Stimulated activated naive B cell treated with anti-CD40 and anti-IgM and Interleukin-4, amounts not matched to agents 10 μg/mL and 1 μg/mL and 100 μg/mL, for 72 hours (primary cell): ENCODE results near the gene PRRT1B.
"Not testable (repeated sequence)": the region's sequence is repeated elsewhere in the genome, so short reads cannot be mapped to it uniquely, and the experiment has no call there.

ENCODE experiments used
- ATAC-seq, 2 donors: fragments of 150-1000 bp; cut with Tn5 transposase; replicated peaks; 2 replicates each; pipeline ENCODE4 v1.10.0; 2021; ENCODE audit warnings: moderate library complexity in 1 of 2
- DNase-seq: peaks from one replicate; pipeline ENCODE4 v3.0.0; 2021
- H3K27ac Mint-ChIP-seq: one replicate; pipeline ENCODE4 v1.8.0; 2022; ENCODE audit warnings: mild to moderate bottlenecking, mixed read lengths
- H3K27me3 Mint-ChIP-seq, 2 donors: one replicate each; pipeline ENCODE4 v1.8.0; 2022; ENCODE audit warnings: mixed read lengths in 2 of 2
- H3K36me3 Mint-ChIP-seq, 2 donors: one replicate each; pipeline ENCODE4 v1.8.0; 2022; ENCODE audit warnings: mixed read lengths in 2 of 2, mild to moderate bottlenecking in 1 of 2
- H3K4me1 Mint-ChIP-seq, 2 donors: one replicate each; pipeline ENCODE4 v1.8.0; 2022; ENCODE audit warnings: mixed read lengths in 2 of 2, mild to moderate bottlenecking in 1 of 2
- H3K4me3 Mint-ChIP-seq, 2 donors: one replicate each; pipeline ENCODE4 v1.8.0; 2022; ENCODE audit warnings: mild to moderate bottlenecking in 2 of 2, mixed read lengths in 2 of 2, moderate library complexity in 1 of 2
- H3K9me3 Mint-ChIP-seq, 2 donors: one replicate each; pipeline ENCODE4 v1.8.0; 2022; ENCODE audit warnings: mixed read lengths in 2 of 2, mild to moderate bottlenecking in 1 of 2

Gene PRRT1B

DNA sequence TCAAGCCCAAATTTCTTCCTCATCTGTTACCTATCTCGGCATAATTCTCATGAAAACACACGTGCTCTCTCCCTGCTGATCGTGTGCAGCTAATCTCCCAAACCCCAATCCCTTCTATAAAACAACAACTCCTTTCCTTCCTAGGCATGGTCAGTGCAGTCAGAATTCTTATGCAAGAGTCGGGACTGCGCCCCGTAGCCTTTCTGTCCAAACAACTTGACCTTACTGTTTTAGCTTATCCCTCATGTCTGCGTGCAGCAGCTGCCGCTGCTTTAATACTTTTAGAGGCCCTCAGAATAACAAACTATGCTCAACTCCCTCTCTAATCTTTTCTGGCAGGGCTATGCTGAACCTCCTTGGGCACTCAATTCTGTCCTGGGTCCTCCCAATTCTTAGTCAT lies 5.1 kb downstream of the PRRT1B start:
- peaks cover 8 to 11% of the 10 kb centered on the region in 2 donors for H3K9me3 Mint-ChIP-seq
- H3K4me3 Mint-ChIP-seq, ATAC-seq, DNase-seq, H3K27ac Mint-ChIP-seq: not testable (repeated sequence)
- peaks cover 63 to 74% of the 10 kb centered on the region in 2 donors for H3K27me3 Mint-ChIP-seq
- peaks cover 12 to 27% of the 10 kb centered on the region in 2 donors for H3K36me3 Mint-ChIP-seq
- peaks cover 9 to 13% of the 10 kb centered on the region in 2 donors for H3K4me1 Mint-ChIP-seq

DNA sequence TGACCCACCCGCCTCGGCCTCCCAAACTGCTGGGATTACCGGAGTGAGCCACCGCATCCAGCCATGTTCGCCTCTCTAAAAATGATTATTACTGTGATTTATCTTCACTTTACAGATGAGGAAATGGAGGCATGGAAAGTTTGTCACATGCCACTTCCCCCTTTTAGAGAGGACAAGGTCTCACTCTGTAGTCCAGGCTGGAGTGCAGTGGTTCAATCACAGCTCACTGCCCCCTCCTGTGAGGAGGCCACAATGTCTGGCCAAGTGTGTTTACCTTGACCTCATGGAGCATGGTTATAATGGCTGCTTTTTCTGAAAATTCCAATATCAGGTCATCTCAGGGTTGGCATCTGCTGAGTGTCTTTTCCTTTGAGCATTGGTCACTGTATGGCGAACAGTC lies 6.7 kb downstream of the PRRT1B start:
- DNase-seq (no peak), ATAC-seq (no peak)
- H3K9me3 Mint-ChIP-seq: peaks cover 8 to 11% of the 10 kb centered on the region in 2 donors
- peaks cover 77 to 83% of the 10 kb centered on the region in 2 donors for H3K27me3 Mint-ChIP-seq
- H3K4me3 Mint-ChIP-seq: no peak overlapping the region
- H3K27ac Mint-ChIP-seq: no peak overlapping the region
- H3K4me1 Mint-ChIP-seq: peaks cover 7% of the 10 kb centered on the region in 2 donors
- H3K36me3 Mint-ChIP-seq: peaks cover 12 to 34% of the 10 kb centered on the region in 2 donors

DNA sequence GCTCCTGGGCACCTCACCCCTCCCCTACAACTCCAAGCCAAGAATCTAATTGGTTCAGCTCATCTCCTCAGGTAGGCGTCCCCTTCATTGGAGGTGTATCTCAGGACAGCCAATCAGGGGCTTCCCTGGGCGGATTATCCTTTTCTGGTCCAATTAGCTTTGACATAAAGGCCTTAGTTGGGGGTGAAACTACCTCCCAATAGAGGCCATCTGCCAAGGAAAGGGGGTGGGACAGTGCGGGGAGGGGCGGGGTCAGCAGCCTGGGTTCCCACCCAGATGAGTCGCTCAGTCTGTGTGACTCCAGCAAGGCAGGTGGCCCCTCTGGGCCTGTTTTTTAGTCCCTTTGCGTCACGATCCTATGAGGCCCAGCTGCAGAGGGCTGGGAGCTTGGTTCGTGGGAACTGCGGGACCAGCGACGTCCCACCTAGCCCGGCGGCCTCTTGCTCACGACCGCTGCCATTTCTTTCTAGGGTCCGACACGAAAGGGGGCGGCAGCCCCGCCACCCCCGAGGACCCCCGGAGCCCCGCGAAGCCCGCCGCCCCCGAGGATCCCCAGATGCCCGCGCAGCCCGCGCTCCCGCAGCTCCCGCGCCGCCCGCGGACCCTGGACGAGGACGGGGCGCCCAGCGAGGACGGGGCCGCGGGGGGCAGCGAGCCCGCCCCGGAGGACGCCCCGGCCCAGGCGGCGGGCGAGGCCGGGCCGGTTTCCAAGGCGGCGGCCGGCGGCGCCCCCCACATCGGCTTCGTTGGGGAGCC lies 8.9 kb downstream of the PRRT1B start:
- Mint-ChIP-seq H3K36me3 (peaks cover 5 to 14% of the 10 kb centered on the region in 2 donors), H3K4me3 (no peak overlapping the region), H3K9me3 (no peaks in the 10 kb centered on the region), H3K4me1 (peaks cover 0 to 3% of the 10 kb centered on the region in 2 donors), H3K27me3 (peaks cover 56 to 62% of the 10 kb centered on the region in 2 donors), H3K27ac (no peak overlapping the region)
- ATAC-seq (no peak), DNase-seq (no peak)

DNA sequence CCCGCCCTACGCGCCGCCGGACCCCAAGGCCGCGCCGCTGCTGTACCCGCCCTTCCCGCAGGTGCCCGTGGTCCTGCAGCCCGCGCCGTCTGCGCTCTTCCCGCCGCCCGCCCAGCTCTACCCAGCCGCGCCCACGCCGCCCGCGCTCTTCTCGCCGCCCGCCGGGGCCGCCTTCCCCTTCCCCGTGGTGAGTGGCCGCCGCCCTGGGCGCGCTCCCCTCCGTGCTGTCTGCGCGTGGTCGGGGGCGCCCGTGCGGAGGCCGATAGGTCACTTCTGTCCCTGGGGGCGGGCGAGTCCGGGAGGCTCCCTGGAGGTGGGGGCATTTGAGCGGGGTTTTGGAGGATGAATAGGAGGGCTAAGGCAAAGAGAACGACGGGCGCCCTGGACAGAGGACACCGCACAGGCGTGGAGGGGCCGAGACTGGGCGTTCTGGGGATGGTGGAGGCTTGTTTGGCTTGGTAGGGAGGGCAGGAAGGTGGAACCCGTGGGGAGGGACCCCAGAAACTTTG lies 9.6 kb downstream of the PRRT1B start:
- H3K4me3 Mint-ChIP-seq: no peak overlapping the region
- ATAC-seq (no peak), DNase-seq (no peak)
- H3K27me3 Mint-ChIP-seq: peaks cover 49 to 56% of the 10 kb centered on the region in 2 donors
- H3K27ac Mint-ChIP-seq: no peak overlapping the region
- peaks cover 5 to 7% of the 10 kb centered on the region in 2 donors for H3K36me3 Mint-ChIP-seq
- no peaks in the 10 kb centered on the region for H3K9me3 Mint-ChIP-seq
- peaks cover 0 to 3% of the 10 kb centered on the region in 2 donors for H3K4me1 Mint-ChIP-seq

DNA sequence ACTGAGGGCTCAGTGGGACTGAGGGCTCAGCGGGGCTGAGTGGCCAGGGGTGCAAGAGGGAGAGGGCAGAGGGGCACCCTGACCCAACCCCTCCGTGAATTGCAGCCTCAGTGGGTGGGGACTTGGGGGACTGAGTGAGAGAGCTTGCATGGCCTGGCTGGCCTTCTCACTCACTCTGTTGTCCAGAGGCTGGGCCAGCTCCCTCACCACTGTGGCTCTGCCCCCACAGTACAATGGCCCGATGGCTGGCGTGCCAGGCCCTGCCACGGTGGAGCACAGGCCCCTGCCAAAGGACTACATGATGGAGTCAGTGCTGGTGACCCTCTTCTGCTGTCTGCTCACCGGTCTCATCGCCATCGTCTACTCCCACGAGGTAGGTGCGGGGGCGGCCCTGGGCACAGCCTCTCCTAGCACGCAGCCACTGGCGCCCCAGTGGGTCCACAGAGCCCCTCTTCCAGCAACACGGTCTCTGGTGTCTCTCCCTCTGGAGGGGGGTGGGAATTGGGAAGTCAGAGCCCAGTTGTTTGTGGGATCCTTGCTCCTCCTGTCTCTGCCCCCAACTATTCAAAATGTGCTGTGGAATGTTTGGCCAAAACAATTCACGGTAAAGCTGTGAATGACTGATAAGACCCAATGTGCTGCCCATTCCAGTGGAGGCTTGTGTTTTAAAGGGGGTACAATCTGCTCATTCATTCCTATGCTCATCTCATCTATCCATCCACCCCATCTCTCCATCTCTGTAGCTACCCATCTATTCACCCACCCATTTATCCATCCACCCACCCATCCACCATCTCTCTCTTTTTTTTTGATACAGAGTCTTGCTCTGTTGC lies 10.7 kb downstream of the PRRT1B start:
- no peaks in the 10 kb centered on the region for H3K9me3 Mint-ChIP-seq
- peaks cover 41 to 47% of the 10 kb centered on the region in 2 donors for H3K27me3 Mint-ChIP-seq
- no peak overlapping the region for H3K27ac Mint-ChIP-seq
- no peak overlapping the region for H3K4me3 Mint-ChIP-seq
- peaks cover 0 to 3% of the 10 kb centered on the region in 2 donors for H3K4me1 Mint-ChIP-seq
- peaks cover 5 to 6% of the 10 kb centered on the region in 2 donors for H3K36me3 Mint-ChIP-seq
- ATAC-seq: no peak
- no peak for DNase-seq

DNA sequence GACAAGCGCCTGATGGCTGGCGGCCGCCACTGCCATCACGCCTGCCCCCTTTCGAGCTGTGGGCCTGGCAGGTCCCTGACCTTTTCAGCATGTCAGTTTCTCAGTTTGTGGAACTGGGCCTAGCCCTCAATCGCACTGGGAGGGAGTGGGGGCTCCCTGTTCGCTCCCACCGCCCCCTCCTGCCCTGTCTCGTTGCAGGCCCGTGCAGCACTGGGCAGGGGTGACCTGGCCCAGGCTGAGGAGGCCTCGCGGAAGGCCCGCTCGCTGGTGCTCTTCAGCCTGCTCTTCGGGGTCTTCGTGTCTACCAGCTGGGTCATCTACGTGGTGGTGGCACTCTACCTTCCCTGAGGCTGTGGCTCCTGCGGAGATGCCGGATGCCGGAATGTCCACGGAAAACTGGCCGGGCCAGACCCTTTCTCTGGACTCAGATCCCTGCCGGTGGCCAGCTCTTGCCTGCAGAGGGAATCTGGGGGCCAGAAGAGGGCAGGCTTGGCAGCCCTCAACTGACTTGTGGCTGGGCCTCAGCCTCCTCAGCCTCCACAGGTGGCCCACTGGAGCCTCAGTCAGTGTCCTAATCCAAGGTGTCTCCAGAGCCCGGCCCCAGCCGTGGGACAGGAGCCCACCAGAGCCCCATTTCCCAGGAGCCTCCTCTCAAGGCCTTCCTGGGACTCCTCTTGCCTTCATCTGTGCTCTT lies 12.7 kb downstream of the PRRT1B start:
- peaks cover 31 to 37% of the 10 kb centered on the region in 2 donors for H3K27me3 Mint-ChIP-seq
- H3K9me3 Mint-ChIP-seq: peaks cover 4% of the 10 kb centered on the region in 2 donors
- H3K4me3 Mint-ChIP-seq: no peak overlapping the region
- peaks cover 5 to 11% of the 10 kb centered on the region in 2 donors for H3K36me3 Mint-ChIP-seq
- H3K4me1 Mint-ChIP-seq: peaks cover 0 to 3% of the 10 kb centered on the region in 2 donors
- no peak overlapping the region for H3K27ac Mint-ChIP-seq
- DNase-seq (no peak), ATAC-seq (peak in 1 of 2 donors; percentile 2)

DNA sequence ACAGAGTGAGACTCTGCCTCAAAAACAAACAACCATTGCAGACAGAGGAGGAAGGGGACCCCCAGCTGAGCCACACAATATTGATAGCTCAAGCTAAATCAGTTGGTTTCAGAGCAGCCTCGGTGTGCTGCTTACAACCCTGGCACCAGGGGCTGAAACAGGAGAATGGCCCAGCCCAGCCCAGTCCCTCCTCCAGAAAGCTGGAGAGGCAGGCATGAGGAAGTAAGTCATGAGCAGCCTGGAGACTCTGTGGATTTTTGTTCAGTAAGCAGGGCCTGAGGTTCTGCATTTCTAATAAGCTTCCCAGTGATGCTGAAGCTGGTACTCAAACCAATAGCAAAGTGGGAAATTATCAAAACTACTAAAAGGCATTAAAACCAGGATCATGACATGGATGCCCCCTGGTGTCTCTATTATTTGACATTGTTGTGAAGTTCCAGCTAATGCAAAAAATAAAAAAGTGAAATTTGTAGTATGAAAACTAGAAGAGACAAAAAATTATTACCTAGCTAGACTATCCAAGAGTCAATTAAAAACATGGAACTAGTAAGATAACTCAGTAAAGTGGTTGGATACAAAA lies 14.2 kb downstream of the PRRT1B start:
- Mint-ChIP-seq H3K36me3 (peaks cover 5 to 12% of the 10 kb centered on the region in 2 donors), H3K27me3 (peaks cover 21 to 25% of the 10 kb centered on the region in 2 donors), H3K27ac (no peak overlapping the region), H3K4me1 (peaks cover 0 to 3% of the 10 kb centered on the region in 2 donors), H3K4me3 (no peak overlapping the region), H3K9me3 (peaks cover 4% of the 10 kb centered on the region in 2 donors)
- no peak for DNase-seq
- no peak for ATAC-seq

DNA sequence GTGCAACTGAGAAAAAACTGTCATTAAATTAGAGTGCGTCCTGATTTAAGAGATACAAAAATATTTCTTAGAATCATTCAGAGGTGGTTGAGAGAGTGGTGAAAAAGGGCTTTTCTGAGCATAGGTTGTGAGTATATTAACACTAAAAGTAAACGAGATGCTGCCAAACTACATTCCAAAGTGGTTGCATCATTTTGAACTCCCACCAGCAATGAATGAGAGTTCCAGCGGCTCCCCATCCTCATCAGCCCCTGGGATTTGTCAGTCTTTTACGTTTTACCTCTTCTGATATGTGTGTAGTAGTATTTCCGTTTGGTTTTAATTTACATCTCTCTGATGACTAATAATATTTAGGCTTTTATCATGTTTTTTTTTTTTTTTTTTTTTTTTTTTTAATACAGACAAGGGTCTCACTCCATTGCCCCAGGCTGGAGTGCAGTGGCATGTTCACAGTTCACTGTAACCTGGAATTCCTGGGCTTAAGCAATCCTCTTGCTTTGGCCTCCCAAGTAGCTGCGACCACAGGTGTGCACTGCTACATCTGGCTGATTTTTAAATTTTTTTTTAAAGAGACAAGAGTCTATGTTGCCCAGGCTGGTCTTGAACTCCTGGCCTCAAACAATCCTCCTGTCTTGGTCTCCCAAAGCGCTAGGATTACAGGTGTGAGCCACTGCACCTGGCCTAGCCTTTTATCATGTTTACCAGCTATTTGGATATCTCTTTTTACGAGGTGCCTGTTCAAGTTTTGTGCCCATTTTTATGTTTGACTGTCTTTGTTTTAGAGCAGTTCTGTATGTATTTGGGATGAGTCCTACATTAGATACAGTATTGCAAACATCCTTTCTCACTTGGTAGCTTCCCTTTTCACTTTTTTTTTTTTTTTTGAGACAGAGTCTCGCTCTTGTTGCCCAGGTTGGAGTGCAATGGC lies 17.0 kb downstream of the PRRT1B start:
- Mint-ChIP-seq H3K27ac (peak overlapping the region; percentile 79), H3K36me3 (peaks cover 4 to 11% of the 10 kb centered on the region in 2 donors), H3K27me3 (no peaks in the 10 kb centered on the region), H3K4me1 (no peaks in the 10 kb centered on the region), H3K9me3 (peaks cover 4 to 6% of the 10 kb centered on the region in 2 donors), H3K4me3 (peak overlapping the region in 1 of 2 donors; percentile 27)
- DNase-seq (no peak), ATAC-seq (peak in 1 of 2 donors; percentile 13)

DNA sequence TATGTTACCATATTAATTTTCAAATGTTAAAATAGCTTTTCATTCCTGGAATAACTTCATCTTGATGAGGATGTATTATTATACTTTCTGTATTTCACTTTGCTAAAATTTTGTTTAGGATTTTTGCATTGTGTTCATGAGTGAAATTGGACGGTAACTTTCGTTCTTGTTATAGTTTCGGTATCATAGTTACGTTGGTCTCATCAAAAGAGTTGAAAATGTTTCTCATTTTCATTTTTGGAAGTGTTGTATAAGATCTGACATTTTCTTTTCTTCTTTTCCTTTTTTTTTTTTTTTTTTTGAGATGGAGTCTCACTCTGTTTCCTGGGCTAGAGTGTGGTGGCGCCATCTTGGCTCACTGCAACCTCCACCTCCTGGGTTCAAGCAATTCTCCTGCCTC lies 20.0 kb downstream of the PRRT1B start:
- Mint-ChIP-seq H3K27ac (peak overlapping the region; percentile 31), H3K4me1 (no peaks in the 10 kb centered on the region), H3K4me3 (no peak overlapping the region), H3K36me3 (peaks cover 23 to 36% of the 10 kb centered on the region in 2 donors), H3K9me3 (peaks cover 4 to 8% of the 10 kb centered on the region in 2 donors), H3K27me3 (no peaks in the 10 kb centered on the region)
- no peak for ATAC-seq
- no peak for DNase-seq

DNA sequence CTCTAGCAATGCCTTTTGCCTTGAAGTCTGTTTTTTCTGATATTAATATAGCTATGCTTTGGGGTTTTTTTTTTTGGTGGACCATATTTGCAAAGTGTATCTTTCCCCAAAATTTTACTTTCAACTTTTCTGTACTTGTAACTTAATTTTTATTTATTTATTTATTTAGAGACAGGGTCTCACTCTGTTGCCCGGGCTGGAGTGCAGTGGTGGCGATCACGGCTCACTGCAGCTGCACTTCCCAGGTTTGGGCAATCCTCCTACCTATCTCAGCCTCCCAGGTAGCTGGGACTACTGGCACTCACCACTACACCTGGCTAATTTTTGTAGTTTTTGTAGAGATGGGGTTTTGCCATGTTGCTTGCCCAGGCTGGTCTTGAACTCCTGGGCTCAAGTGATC lies 20.8 kb downstream of the PRRT1B start:
- H3K27ac Mint-ChIP-seq: no peak overlapping the region
- no peak overlapping the region for H3K4me3 Mint-ChIP-seq
- H3K9me3 Mint-ChIP-seq: peaks cover 4 to 8% of the 10 kb centered on the region in 2 donors
- peaks cover 25 to 40% of the 10 kb centered on the region in 2 donors for H3K36me3 Mint-ChIP-seq
- H3K27me3 Mint-ChIP-seq: no peaks in the 10 kb centered on the region
- DNase-seq: no peak
- ATAC-seq: no peak
- H3K4me1 Mint-ChIP-seq: no peaks in the 10 kb centered on the region

DNA sequence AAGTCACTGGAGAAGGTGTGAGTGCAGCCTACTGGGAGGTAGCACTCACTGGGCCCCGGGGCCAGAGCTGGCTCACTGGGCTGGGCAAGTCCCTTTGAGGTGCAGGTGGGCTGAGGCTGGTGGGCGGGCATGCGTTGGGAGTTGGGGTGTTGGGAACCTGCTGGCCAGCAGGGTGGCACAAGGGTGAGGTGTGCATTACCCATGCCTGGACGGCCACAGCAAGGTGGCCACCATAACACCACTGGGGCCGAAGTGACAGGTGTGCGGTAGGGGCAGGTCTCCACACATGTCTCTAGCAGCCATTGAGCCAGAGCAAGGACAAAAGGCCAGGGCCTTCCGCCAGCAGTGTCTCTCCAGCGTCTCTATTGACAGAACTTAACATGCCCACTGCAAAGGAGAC lies 22.6 kb downstream of the PRRT1B start:
- peaks cover under 1 to 4% of the 10 kb centered on the region in 2 donors for H3K9me3 Mint-ChIP-seq
- peak overlapping the region; percentile 67 for H3K27ac Mint-ChIP-seq
- peak; percentile 18 to 35 for ATAC-seq
- no peaks in the 10 kb centered on the region for H3K27me3 Mint-ChIP-seq
- no peak for DNase-seq
- H3K4me1 Mint-ChIP-seq: no peaks in the 10 kb centered on the region
- H3K4me3 Mint-ChIP-seq: no peak overlapping the region
- peaks cover 29 to 47% of the 10 kb centered on the region in 2 donors for H3K36me3 Mint-ChIP-seq

DNA sequence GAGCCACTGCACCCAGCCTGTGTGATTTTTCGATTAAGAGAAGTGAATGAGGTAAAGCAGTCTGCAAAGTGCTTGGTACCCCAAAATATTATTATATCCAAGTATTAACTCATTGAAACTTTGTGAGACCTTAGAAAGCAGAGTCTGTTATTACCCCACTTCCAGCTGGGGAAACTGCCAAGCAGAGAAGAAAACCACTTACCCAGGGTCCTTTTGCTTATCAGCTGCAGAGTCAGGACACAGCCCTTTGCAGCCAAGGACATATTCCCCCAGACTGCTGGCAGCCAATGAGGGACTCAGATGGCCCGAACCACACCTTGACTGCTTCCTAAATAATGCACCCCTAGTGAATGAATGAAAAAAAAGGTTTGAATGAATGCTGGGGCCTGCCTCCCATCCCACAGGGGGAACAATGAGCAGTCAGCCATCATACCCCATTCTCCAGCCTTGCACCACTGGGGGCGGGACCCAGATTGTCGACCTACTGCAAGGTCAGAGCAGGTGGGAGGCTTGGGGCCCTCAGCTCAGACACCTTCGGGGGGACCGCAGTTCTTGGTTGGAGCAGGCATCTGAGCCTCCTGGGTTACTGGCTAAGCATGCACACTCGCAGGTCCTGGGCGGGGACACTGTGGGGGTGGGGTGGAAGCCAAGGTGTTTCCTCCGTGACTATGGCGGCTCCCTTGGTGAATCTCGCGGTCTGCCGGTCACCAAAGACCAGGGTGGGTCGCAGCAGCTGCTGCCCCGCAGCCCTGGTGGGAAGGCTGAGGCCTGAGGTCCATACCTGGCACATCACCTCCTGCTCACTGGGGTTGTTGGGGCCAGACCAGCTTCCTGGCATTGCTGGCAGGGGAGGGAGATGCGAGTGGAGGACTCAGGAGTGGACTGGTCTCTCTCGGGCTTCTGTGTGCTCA lies 29.7 kb downstream of the PRRT1B start:
- Mint-ChIP-seq H3K36me3 (peaks cover 39 to 79% of the 10 kb centered on the region in 2 donors), H3K27ac (peak overlapping the region; percentile 71), H3K9me3 (peaks cover 0 to under 1% of the 10 kb centered on the region in 2 donors), H3K27me3 (no peaks in the 10 kb centered on the region), H3K4me3 (no peak overlapping the region), H3K4me1 (peaks cover 21 to 29% of the 10 kb centered on the region in 2 donors)
- ATAC-seq (no peak), DNase-seq (no peak)
